ENCODE results near the gene DGKB. TPM values are rescaled to one million over a fixed set of nuclear protein-coding genes. Genes with fewer than 3 reads are reported as not detected.

The DGKB gene
- total RNA-seq, 1 donor from 2014 or later: 0.30 TPM

DNA sequence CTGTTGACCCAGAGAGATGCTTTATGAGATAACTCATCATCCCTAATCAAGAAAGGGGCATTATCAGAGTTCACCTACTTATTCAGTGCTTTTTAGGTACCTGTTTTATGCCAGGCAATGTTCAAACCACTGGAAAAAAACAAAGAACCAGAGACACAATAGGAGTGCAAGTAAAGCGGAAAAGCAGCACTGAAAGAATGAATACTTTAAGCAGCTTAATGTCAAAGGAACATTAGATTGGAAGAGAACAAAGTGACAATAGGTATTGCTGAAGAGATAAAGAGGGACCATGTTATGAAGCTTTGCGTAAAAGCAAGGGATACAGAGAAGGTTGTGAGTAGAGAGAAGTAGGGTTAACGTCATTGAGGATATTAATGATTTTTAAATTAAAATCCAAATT is 11.3 kb downstream of the DGKB start:
- no peaks in the 10 kb centered on the region for H3K27me3 ChIP-seq (ENCODE audit: low read depth)
- H3K4me1 ChIP-seq: peaks cover 6% of the 10 kb centered on the region
- intact Hi-C loops (cut with micrococcal nuclease): no loop called here

GRCh38 chr7:14888962-14889361 is 13.6 kb downstream of the DGKB start:
- H3K9me3 ChIP-seq (replicated peaks): no peaks in the 10 kb centered on the region
- no peaks in the 10 kb centered on the region for H3K27me3 ChIP-seq (ENCODE audit: low read depth)
- no peak for DNase-seq
- no peak overlapping the region for H3K4me3 ChIP-seq
- H3K4me1 ChIP-seq: peaks cover 6% of the 10 kb centered on the region
- no peaks in the 10 kb centered on the region for H3K36me3 ChIP-seq
- H3K27ac ChIP-seq (replicated peaks): no peak overlapping the region
- no peak for TF ChIP-seq CTCF (IDR thresholded peaks at IDR 0.05; ENCODE audit: borderline replicate concordance)
- intact Hi-C loops (cut with micrococcal nuclease): no loop called here

More for the DNA sequence above, 11.3 kb downstream of the DGKB start:
- Histone ChIP-seq H3K4me3 (no peak overlapping the region), H3K9me3 (replicated peaks) (no peaks in the 10 kb centered on the region), H3K27ac (replicated peaks) (no peak overlapping the region), H3K36me3 (no peaks in the 10 kb centered on the region)
- no peak for TF ChIP-seq CTCF (IDR thresholded peaks at IDR 0.05; ENCODE audit: borderline replicate concordance)
- DNase-seq: no peak

DNA sequence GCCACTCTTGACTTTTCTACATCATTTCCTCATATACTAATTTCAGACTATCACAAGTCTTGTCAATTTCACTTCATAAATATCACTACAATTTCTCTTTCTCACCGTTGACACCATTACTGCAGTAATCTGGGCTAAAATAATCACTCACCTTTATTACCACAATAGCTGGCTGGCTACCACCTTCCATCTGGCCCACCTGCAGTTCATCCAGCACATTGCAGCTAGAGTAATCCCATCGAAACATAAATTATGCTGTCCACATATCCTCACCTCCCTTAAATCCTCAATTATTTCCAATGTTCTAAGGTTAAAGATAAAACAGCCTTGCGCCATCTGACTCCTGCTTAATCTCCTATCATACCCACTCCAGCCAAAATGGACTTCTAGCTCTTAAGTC is 16.0 kb downstream of the DGKB start:
- DNase-seq: no peak
- no peak overlapping the region for H3K4me3 ChIP-seq
- H3K36me3 ChIP-seq: no peaks in the 10 kb centered on the region
- no peaks in the 10 kb centered on the region for H3K27me3 ChIP-seq (ENCODE audit: low read depth)
- intact Hi-C loops (cut with micrococcal nuclease): no loop called here
- H3K4me1 ChIP-seq: peaks cover 6% of the 10 kb centered on the region
- H3K27ac ChIP-seq (replicated peaks): no peak overlapping the region
- TF ChIP-seq CTCF (IDR thresholded peaks at IDR 0.05; ENCODE audit: borderline replicate concordance): no peak
- no peaks in the 10 kb centered on the region for H3K9me3 ChIP-seq (replicated peaks)

DNA sequence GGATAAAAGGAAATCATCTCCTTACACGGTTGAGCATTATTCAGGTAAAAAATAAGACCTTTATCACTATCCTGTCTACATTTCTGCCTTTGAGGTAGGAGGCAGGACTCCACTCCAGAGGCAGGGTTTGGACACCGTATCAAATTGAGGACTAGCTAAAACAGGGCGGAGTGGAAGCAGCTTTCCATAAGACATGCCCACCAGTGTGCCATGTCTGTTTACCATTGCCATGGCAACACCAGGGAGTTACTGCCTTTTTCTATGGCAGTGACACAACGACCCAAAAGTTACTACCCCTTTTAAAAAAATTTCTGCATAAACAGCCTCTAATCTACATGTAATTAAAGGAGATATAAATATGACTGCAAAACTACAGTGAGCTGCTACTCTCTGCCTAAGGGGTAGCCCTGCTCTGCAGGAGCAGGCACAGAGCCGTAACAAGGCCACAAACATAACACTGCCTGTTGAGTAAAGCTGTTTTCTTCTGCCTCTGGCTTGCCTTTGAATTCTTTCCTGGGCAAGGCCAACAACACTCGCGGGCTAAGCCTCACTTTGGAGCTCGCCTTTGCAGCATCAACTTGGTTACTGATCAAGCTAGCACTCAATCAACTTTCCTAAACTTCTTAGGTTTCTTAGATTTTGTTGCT is 26.5 kb downstream of the DGKB start:
- H3K27me3 ChIP-seq (ENCODE audit: low read depth): no peaks in the 10 kb centered on the region
- H3K4me1 ChIP-seq: no peaks in the 10 kb centered on the region
- intact Hi-C loops (cut with micrococcal nuclease): no loop called here
- H3K9me3 ChIP-seq (replicated peaks): no peaks in the 10 kb centered on the region
- H3K36me3 ChIP-seq: no peaks in the 10 kb centered on the region
- no peak for DNase-seq
- no peak overlapping the region for H3K27ac ChIP-seq (replicated peaks)
- H3K4me3 ChIP-seq: no peak overlapping the region
- TF ChIP-seq CTCF (IDR thresholded peaks at IDR 0.05; ENCODE audit: borderline replicate concordance): no peak

DNA sequence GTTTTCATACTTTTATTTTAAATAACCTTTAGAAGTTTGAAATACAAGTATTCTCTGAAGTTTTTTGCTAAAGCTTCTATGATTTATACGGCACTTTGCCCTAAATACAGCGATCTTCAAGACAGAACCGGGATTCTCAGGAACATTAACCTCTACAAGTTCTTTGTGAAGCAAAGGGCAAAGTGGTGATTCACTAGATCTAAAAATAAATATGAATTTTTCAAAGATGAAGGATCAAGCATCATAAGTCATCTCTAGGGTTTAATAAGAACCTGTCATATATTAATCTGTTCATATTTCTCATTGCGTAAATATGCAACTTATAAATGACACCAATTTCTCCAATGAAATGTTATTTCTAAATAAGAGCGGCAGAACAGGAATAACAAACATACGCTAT is 30.7 kb downstream of the DGKB start:
- no peak overlapping the region for H3K4me3 ChIP-seq
- no peaks in the 10 kb centered on the region for H3K9me3 ChIP-seq (replicated peaks)
- no peak overlapping the region for H3K27ac ChIP-seq (replicated peaks)
- no peak for DNase-seq
- H3K4me1 ChIP-seq: no peaks in the 10 kb centered on the region
- no peaks in the 10 kb centered on the region for H3K36me3 ChIP-seq
- no peak for TF ChIP-seq CTCF (IDR thresholded peaks at IDR 0.05; ENCODE audit: borderline replicate concordance)
- H3K27me3 ChIP-seq (ENCODE audit: low read depth): no peaks in the 10 kb centered on the region
- intact Hi-C loops (cut with micrococcal nuclease): no loop called here

All from left ventricle myocardium inferior (tissue), 1 donor.